Thyroid gland (tissue), 4 donors: ENCODE measurements around the gene ITCH.

Experiments used
- CTCF ChIP-seq, 6 experiments: fragments of 200-600 bp in 3 of 6; fragments of 450-650 bp in 3 of 6; sonication (generic) in 3 of 6; IDR thresholded peaks; one replicate each; pipeline ENCODE4 v1.5.1; 2016 to 2019; ENCODE audit warnings: antibody characterized with exemption in 6 of 6, mild to moderate bottlenecking in 2 of 6, inconsistent platforms in 1 of 6, moderate library complexity in 1 of 6
- POLR2A ChIP-seq, 2 donors: fragments of 450-650 bp; IDR thresholded peaks; one replicate each; pipeline ENCODE4 v1.6.1; 2017; ENCODE audit warnings: antibody characterized with exemption in 2 of 2, mild to moderate bottlenecking in 2 of 2, moderate library complexity in 1 of 2

DNA sequence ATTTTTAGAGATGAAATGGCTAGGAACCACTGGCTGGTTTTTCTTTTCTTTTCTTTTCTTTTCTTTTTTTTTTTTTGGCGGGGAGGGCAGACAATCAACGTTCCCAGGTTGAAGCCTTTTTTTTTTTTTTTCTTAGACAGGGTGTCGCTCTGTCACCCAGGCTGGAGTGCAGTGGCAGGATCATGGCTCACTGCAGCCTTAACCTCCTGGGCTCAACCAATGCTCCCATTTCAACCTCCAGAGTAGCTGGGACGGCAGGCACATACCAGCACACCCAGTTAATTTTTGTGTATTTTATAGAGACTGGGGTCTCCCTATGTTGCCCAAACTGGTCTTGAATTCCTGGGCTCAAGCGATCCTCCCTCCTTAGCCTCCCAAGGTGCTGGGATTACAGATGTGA lies 18.8 kb upstream of the ITCH start:
- TF ChIP-seq CTCF (IDR thresholded peaks at IDR 0.05) (no peak), POLR2A (IDR thresholded peaks at IDR 0.05) (no peak)
